GM23248 (cell line): ENCODE measurements around the gene NTNG1.

Source experiments
- EZH2 ChIP-seq: fragments of 200-600 bp; sonication (generic); IDR thresholded peaks from 2 replicates; pipeline ENCODE4 v1.6.1; 2018; ENCODE audit warnings: antibody characterized with exemption, mild to moderate bottlenecking; ENCODE audit not compliant: insufficient read depth, poor library complexity, severe bottlenecking
- EZH2phosphoT487 ChIP-seq: fragments of 200-600 bp; sonication (generic); IDR thresholded peaks from 2 replicates; pipeline ENCODE4 v1.6.1; 2018; ENCODE audit warnings: antibody characterized with exemption, moderate library complexity, mild to moderate bottlenecking, low read depth; ENCODE audit not compliant: insufficient read depth

DNA sequence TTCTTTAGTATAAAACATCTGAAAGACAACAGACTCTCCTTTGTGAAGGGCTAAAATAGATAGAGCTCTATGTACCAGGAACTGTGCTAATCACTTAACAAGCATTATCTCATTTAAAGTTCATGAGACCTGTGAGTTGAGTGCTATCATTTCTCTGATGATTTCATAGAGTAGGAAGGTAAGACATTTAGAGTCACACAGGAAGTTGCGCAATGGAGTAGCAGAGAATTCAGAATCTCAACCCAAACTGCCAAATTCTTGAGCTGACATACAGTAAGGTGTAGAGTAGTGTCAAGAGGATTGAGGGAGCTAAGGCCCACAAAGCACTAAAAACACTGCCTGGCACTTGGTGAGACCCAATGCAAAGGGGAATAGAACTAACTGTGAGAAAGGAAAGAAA, 384.3 kb downstream of the NTNG1 start:
- TF ChIP-seq EZH2 (no peak), EZH2phosphoT487 (no peak)
